ENCODE results near the gene MMP13.

MMP13 gene

GRCh38 chr11:102971766-102972165, 16.2 kb upstream of the MMP13 start:
- H3K4me1 ChIP-seq (ENCODE audit: control insufficient read depth, insufficient read depth, low read length), result no peaks in the 10 kb centered on the region
- H3K36me3 ChIP-seq (ENCODE audit: control insufficient read depth in 2 of 2, insufficient read depth in 1 of 2, low read length in 2 of 2), result no peaks in the 10 kb centered on the region
- H3K27ac ChIP-seq (ENCODE audit: extremely low read depth, low read depth, low read length), result no peak overlapping the region
- H3K9me3 ChIP-seq (ENCODE audit: control insufficient read depth, insufficient read depth, low read depth, low read length), result no peaks in the 10 kb centered on the region
- TF ChIP-seq ZNF266 (tag by site-specific recombination; IDR thresholded peaks at IDR 0.05; ENCODE audit: low read depth) (no peak), ZBTB6 (tag by site-specific recombination; IDR thresholded peaks at IDR 0.05) (no peak), ZIC2 (tag by site-specific recombination; IDR thresholded peaks at IDR 0.05) (no peak), TRIM28 (IDR thresholded peaks at IDR 0.05; ENCODE audit: borderline replicate concordance, low read length) (no peak), ZNF112 (tag by site-specific recombination; IDR thresholded peaks at IDR 0.05) (no peak), ZNF707 (tag by site-specific recombination; IDR thresholded peaks at IDR 0.05) (no peak), ZNF510 (tag by site-specific recombination; IDR thresholded peaks at IDR 0.05; ENCODE audit: insufficient replicate concordance) (no peak)
- POLR2A ChIA-PET, result no interaction called here
- CTCF ChIA-PET, result interaction anchor here (0.6 kb wide), 1 partner anchor 117 kb away, joined by 3 read pairs; no protein-coding TSS in a partner anchor
- no peak overlapping the region for H3K4me3 ChIP-seq (ENCODE audit: low read depth, low read length)

- H3K9me3 ChIP-seq (ENCODE audit: control insufficient read depth, insufficient read depth, low read depth, low read length), result no peaks in the 10 kb centered on the region
- H3K27ac ChIP-seq (ENCODE audit: extremely low read depth, low read depth, low read length), result no peak overlapping the region
- TF ChIP-seq ZBTB7A (tag by site-specific recombination; IDR thresholded peaks at IDR 0.05; ENCODE audit: low read depth), result no peak
- TF ChIP-seq ZNF777 (tag by site-specific recombination; IDR thresholded peaks at IDR 0.05; ENCODE audit: borderline replicate concordance), result no peak
- no peak for TF ChIP-seq ZNF274 (IDR thresholded peaks at IDR 0.05; ENCODE audit: low read length)
- TF ChIP-seq ZNF274 (tag by site-specific recombination; IDR thresholded peaks at IDR 0.05; ENCODE audit: borderline replicate concordance), result no peak
- no peaks in the 10 kb centered on the region for H3K36me3 ChIP-seq (ENCODE audit: control insufficient read depth in 2 of 2, insufficient read depth in 1 of 2, low read length in 2 of 2)
- H3K4me1 ChIP-seq (ENCODE audit: control insufficient read depth, insufficient read depth, low read length), result no peaks in the 10 kb centered on the region
- CTCF ChIA-PET, result interaction anchor here (1.1 to 1.9 kb wide), 2 partner anchors 26 to 87 kb away, joined by 3 to 5 read pairs; no protein-coding TSS in a partner anchor
- POLR2A ChIA-PET, result interaction anchor here (0.7 kb wide), 1 partner anchor 322 kb away, joined by 3 read pairs; no protein-coding TSS in a partner anchor
- no peak overlapping the region for H3K4me3 ChIP-seq (ENCODE audit: low read depth, low read length)
Observed at GRCh38 chr11:102967497-102967896, 12.0 kb upstream of the MMP13 start.

- Histone ChIP-seq H3K4me3 (ENCODE audit: low read depth, low read length) (no peak overlapping the region), H3K4me1 (ENCODE audit: control insufficient read depth, insufficient read depth, low read length) (no peaks in the 10 kb centered on the region), H3K9me3 (ENCODE audit: control insufficient read depth, insufficient read depth, low read depth, low read length) (no peaks in the 10 kb centered on the region), H3K36me3 (ENCODE audit: control insufficient read depth in 2 of 2, insufficient read depth in 1 of 2, low read length in 2 of 2) (no peaks in the 10 kb centered on the region), H3K27ac (ENCODE audit: extremely low read depth, low read depth, low read length) (no peak overlapping the region)
- ChIA-PET POLR2A (no interaction called here), CTCF (interaction anchor here (1.3 kb wide), 1 partner anchor 233 kb away, joined by 3 read pairs; no protein-coding TSS in a partner anchor)
- TF ChIP-seq BCL6B (tag by site-specific recombination; IDR thresholded peaks at IDR 0.05) (no peak), GLI2 (tag by site-specific recombination; IDR thresholded peaks at IDR 0.05; ENCODE audit: borderline replicate concordance, low read depth) (no peak), ZNF426 (tag by site-specific recombination; IDR thresholded peaks at IDR 0.05) (no peak), ZNF221 (tag by site-specific recombination; IDR thresholded peaks at IDR 0.05; ENCODE audit: borderline replicate concordance) (no peak), ZNF157 (tag by site-specific recombination; IDR thresholded peaks at IDR 0.05) (no peak), EGR2 (tag by site-specific recombination; IDR thresholded peaks at IDR 0.05; ENCODE audit: low read depth) (no peak), KLF9 (tag by site-specific recombination; IDR thresholded peaks at IDR 0.05; ENCODE audit: low read depth) (no peak), ZNF366 (tag by site-specific recombination; conservative IDR thresholded peaks at IDR 0.05) (no peak), ZNF510 (tag by site-specific recombination; IDR thresholded peaks at IDR 0.05; ENCODE audit: insufficient replicate concordance) (no peak), ZNF558 (tag by site-specific recombination; IDR thresholded peaks at IDR 0.05) (no peak)
Observed at GRCh38 chr11:102966011-102966410, 10.5 kb upstream of the MMP13 start.
